Hepatocyte (in vitro differentiated cells): ENCODE data around the gene ADGRG6. TPM values are rescaled to one million over a fixed set of nuclear protein-coding genes. Genes with fewer than 3 reads are reported as not detected.

Source experiments
- DNase-seq: peaks from one replicate; pipeline ENCODE4 v3.0.0-alpha.2; 2016; ENCODE audit warnings: low spot score
- H2AFZ ChIP-seq: fragments of 200-600 bp; sonication (generic); 2 replicates; pipeline ENCODE4 v1.6.0; 2016; ENCODE audit warnings: antibody characterized with exemption, mild to moderate bottlenecking
- H3K27ac ChIP-seq: fragments of 200-600 bp; sonication (generic); 2 replicates; pipeline ENCODE4 v1.5.1; 2016; ENCODE audit warnings: mild to moderate bottlenecking
- H3K27me3 ChIP-seq: fragments of 200-600 bp; sonication (generic); 2 replicates; pipeline ENCODE4 v1.6.1; 2016
- H3K36me3 ChIP-seq: fragments of 200-600 bp; sonication (generic); replicated peaks from 2 replicates; pipeline ENCODE4 v1.5.1; 2016; ENCODE audit warnings: low read depth; ENCODE audit not compliant: insufficient read depth
- H3K4me1 ChIP-seq: fragments of 200-600 bp; sonication (generic); 2 replicates; pipeline ENCODE4 v1.5.1; 2016; ENCODE audit warnings: mild to moderate bottlenecking, moderate library complexity; ENCODE audit not compliant: insufficient read depth
- H3K4me2 ChIP-seq: fragments of 200-600 bp; sonication (generic); 2 replicates; pipeline ENCODE4 v1.6.0; 2016
- H3K4me3 ChIP-seq: fragments of 200-600 bp; sonication (generic); 2 replicates; pipeline ENCODE4 v1.5.1; 2016; ENCODE audit warnings: mild to moderate bottlenecking
- H3K79me2 ChIP-seq: fragments of 200-600 bp; sonication (generic); 2 replicates; pipeline ENCODE4 v1.6.0; 2017; ENCODE audit warnings: mild to moderate bottlenecking
- H3K9me2 ChIP-seq: fragments of 200-600 bp; sonication (generic); replicated peaks from 2 replicates; pipeline ENCODE4 v1.6.0; 2017; ENCODE audit warnings: mild to moderate bottlenecking; ENCODE audit not compliant: insufficient read depth
- H3K9me3 ChIP-seq: fragments of 200-600 bp; sonication (generic); 2 replicates; pipeline ENCODE4 v1.5.1; 2016; ENCODE audit warnings: low read depth, mild to moderate bottlenecking
- H4K20me1 ChIP-seq: fragments of 200-600 bp; sonication (generic); 2 replicates; pipeline ENCODE4 v1.6.0; 2016; ENCODE audit warnings: mild to moderate bottlenecking; ENCODE audit not compliant: insufficient read depth, poor library complexity, severe bottlenecking
- EZH2 ChIP-seq: fragments of 200-600 bp; sonication (generic); IDR thresholded peaks from 2 replicates; pipeline ENCODE4 v1.6.1; 2016; ENCODE audit warnings: antibody characterized with exemption, mild to moderate bottlenecking, borderline replicate concordance
- EZH2phosphoT487 ChIP-seq: fragments of 200-600 bp; sonication (generic); IDR thresholded peaks from one replicate; pipeline ENCODE4 v1.6.1; 2018; ENCODE audit warnings: antibody characterized with exemption, mild to moderate bottlenecking, low read depth, moderate library complexity; ENCODE audit not compliant: unreplicated experiment, severe bottlenecking
- WGBS: methylation state at CpG from one replicate; pipeline ENCODE4 v1.1.6; 2016; ENCODE audit warnings: low lambda C conversion rate; ENCODE audit errors: missing lambda C conversion rate; 5-methylcytosine and 5-hydroxymethylcytosine counted together
- polyA plus RNA-seq: library from polyadenylated mRNA; unstranded; fragments of >200 nt; fragmentation: Nextera tagmentation; extraction: Ambion mirVana; gene quantifications from 2 replicates; pipeline ENCODE4 v1.2.1, GENCODE V29; 2016
- total RNA-seq: library from RNA; depleted of rRNA; stranded (reverse); fragments of >200 nt; gene quantifications from 2 replicates; pipeline ENCODE4 v1.2.3, GENCODE V29; 2014
- TF ChIP-seq, protein P1 (sequence below): fragments of 200-600 bp; sonication (generic); IDR thresholded peaks from 2 replicates; pipeline ENCODE4 v1.5.1; 2016; ENCODE audit warnings: antibody characterized with exemption, mild to moderate bottlenecking; ENCODE audit not compliant: poor library complexity

ADGRG6 gene
- total and polyA plus RNA-seq, 2 experiments from 2014 or later = 13.9 to 92.0 TPM

DNA sequence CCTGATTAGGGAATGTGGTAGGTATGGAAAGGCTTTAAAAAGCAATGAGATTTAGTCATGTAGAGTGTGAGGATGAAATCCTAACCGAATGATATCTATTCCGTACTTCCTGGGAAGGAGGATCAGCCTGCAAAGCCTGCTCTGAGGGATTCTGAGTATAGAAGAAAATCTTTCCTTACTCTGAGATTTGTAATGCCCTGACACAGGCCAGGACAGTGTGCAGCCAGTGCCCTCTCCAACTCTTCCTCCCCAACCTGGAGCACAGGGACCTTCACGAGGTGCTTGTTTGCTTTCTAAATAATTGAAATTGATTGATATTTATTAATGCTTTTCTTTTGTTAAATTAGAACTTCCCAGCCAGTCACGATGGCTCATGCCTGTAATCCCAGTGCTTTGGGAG lies 131.6 kb downstream of the ADGRG6 start:
- Histone ChIP-seq H3K9me2 (no peaks in the 10 kb centered on the region), H3K27ac (no peak overlapping the region), H3K4me2 (no peak overlapping the region), H3K9me3 (no peaks in the 10 kb centered on the region), H3K79me2 (no peaks in the 10 kb centered on the region), H3K36me3 (no peaks in the 10 kb centered on the region), H2AFZ (no peak overlapping the region), H4K20me1 (no peaks in the 10 kb centered on the region), H3K4me1 (no peaks in the 10 kb centered on the region), H3K4me3 (no peak overlapping the region), H3K27me3 (no peaks in the 10 kb centered on the region)
- no peak for TF ChIP-seq EZH2
- DNase-seq = no peak
- WGBS = 87% methylated on average over 4 of the region's 4 CpGs

DNA sequence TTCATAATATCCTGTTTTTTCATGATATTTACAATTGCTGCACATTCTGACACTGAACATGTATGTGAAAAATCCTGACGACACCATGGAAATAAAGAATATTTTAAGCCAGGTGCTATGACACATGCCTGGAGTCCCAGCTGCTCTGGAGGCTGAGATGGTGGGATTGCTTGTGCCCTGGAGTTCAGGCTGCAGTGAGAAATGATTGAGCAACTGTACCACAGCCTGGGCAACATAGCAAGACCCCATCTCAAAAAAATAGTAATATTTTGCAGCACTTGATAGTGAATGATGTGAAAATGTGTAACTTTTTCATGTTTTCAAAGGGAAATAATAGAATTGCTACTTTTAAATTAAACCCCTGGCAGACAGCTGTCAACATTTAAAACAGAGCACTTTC lies 137.1 kb downstream of the ADGRG6 start:
- Histone ChIP-seq H4K20me1 (no peaks in the 10 kb centered on the region), H3K27ac (no peak overlapping the region), H3K36me3 (no peaks in the 10 kb centered on the region), H3K4me2 (no peak overlapping the region), H3K9me3 (no peaks in the 10 kb centered on the region), H3K79me2 (no peaks in the 10 kb centered on the region), H2AFZ (no peak overlapping the region), H3K4me3 (no peak overlapping the region), H3K4me1 (peaks cover 2% of the 10 kb centered on the region), H3K27me3 (no peaks in the 10 kb centered on the region), H3K9me2 (no peaks in the 10 kb centered on the region)
- TF ChIP-seq EZH2 (no peak), EZH2phosphoT487 (no peak)
- TF ChIP-seq, protein P1, sequence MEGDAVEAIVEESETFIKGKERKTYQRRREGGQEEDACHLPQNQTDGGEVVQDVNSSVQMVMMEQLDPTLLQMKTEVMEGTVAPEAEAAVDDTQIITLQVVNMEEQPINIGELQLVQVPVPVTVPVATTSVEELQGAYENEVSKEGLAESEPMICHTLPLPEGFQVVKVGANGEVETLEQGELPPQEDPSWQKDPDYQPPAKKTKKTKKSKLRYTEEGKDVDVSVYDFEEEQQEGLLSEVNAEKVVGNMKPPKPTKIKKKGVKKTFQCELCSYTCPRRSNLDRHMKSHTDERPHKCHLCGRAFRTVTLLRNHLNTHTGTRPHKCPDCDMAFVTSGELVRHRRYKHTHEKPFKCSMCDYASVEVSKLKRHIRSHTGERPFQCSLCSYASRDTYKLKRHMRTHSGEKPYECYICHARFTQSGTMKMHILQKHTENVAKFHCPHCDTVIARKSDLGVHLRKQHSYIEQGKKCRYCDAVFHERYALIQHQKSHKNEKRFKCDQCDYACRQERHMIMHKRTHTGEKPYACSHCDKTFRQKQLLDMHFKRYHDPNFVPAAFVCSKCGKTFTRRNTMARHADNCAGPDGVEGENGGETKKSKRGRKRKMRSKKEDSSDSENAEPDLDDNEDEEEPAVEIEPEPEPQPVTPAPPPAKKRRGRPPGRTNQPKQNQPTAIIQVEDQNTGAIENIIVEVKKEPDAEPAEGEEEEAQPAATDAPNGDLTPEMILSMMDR = no peak
- 97% methylated on average over 1 of the region's 1 CpG for WGBS
- DNase-seq = no peak

DNA sequence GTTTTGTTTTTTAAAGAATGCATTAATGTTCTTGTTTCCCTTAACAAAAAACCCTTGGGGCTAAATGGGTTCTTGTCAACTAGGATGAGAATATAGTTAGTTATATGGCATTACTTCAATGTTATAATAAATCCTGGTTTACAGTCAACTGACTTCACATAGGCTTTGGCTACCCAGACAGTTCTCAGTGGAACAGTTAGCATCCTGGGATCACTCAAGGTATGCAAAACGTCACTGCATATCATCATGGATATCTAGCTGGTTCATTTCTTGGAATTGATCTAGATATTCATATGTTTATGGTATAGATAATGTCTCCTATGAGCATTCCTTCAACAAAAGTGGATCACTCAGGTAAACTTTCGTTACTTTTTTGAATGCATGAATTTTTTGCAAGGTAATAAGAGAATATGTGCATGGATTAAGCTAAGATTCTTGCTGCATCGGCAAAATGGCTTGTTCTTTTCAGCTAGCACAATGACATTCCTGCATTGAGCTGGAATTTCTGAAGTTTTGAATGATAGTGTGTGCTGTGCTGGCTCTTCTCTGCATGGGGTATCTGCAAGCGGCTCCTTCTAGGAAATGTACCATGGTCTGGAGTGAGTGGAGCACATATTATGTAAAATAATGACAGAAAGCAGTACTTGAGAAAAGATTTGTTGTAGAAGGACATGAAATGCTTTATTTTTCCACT lies 138.9 kb downstream of the ADGRG6 start:
- no peaks in the 10 kb centered on the region for H3K27me3 ChIP-seq
- TF ChIP-seq EZH2phosphoT487 = no peak
- TF ChIP-seq EZH2 = no peak
- TF ChIP-seq, protein P1 = no peak
- H3K9me3 ChIP-seq = no peaks in the 10 kb centered on the region
- no peaks in the 10 kb centered on the region for H3K9me2 ChIP-seq
- H3K4me1 ChIP-seq = peaks cover 7% of the 10 kb centered on the region
- no peak overlapping the region for H2AFZ ChIP-seq
- H3K4me3 ChIP-seq = no peak overlapping the region
- no peak overlapping the region for H3K4me2 ChIP-seq
- no peaks in the 10 kb centered on the region for H3K36me3 ChIP-seq
- 72% methylated on average over 4 of the region's 4 CpGs for WGBS
- H3K27ac ChIP-seq = no peak overlapping the region
- H3K79me2 ChIP-seq = no peaks in the 10 kb centered on the region
- H4K20me1 ChIP-seq = no peaks in the 10 kb centered on the region
- DNase-seq = no peak

DNA sequence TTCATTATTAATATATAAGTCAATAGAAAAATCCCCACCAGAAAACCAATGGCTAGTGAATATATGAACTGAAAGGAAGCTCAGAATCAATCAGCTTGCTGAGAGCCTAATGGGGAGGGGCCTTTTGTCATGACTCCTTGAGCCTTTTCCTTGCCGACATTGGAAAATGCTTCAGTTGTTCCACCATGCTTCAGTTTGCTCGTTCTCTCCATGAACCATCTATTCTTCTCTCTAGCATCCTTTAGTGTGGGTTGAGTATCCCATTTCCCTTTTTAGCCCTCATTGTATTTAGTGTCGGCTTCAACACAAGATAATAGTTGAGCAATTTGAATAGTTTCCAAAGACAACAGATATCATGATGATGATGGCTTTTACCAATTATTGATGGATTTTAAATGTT lies 139.9 kb downstream of the ADGRG6 start:
- Histone ChIP-seq H3K27me3 (no peaks in the 10 kb centered on the region), H3K79me2 (no peaks in the 10 kb centered on the region), H2AFZ (no peak overlapping the region), H4K20me1 (no peaks in the 10 kb centered on the region), H3K36me3 (no peaks in the 10 kb centered on the region), H3K4me3 (no peak overlapping the region), H3K27ac (no peak overlapping the region), H3K4me2 (no peak overlapping the region), H3K9me3 (no peaks in the 10 kb centered on the region), H3K4me1 (peaks cover 7% of the 10 kb centered on the region), H3K9me2 (no peaks in the 10 kb centered on the region)
- no peak for DNase-seq
- TF ChIP-seq, protein P1 = no peak
- no peak for TF ChIP-seq EZH2
- no peak for TF ChIP-seq EZH2phosphoT487
- WGBS = 90% methylated on average over 3 of the region's 3 CpGs
